NCI-H774 (cell line): ENCODE data around the gene OR6P1.

Source experiments
- DNase-seq: peaks from one replicate; lab custom pipeline; 2025; lab: John Stamatoyannopoulos, UW

OR6P1 gene, protein sequence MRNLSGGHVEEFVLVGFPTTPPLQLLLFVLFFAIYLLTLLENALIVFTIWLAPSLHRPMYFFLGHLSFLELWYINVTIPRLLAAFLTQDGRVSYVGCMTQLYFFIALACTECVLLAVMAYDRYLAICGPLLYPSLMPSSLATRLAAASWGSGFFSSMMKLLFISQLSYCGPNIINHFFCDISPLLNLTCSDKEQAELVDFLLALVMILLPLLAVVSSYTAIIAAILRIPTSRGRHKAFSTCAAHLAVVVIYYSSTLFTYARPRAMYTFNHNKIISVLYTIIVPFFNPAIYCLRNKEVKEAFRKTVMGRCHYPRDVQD

GRCh38 chr1:158570480-158570879 lies at the start of gene OR6P1:
Gene OR6P1, minus strand, starts transcription at chr1:158570580. Its CDS starts 6,976 bp downstream, at chr1:158563604.
- DNase-seq = no peak

DNA sequence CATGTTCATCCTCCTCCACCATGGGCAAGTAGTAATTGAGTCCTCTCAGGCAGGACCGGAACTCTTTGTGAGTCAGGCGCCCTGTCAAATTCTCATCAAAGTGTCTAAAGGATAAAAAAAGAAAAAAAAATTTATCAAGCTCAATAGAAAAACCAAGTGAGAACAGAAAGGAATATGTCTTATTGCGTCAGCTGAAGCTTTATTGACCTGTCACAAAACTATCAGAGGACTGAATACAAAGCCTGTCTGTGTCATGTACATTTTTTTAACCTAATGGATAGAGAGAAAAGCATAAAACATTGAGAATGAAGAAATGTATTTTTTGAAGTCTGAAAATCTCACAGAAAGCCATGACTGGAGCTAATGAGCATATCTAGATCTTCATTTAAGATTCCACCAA lies 43.4 kb upstream of the OR6P1 start:
- no peak for DNase-seq

GRCh38 chr1:158611916-158612315 lies 41.5 kb upstream of the OR6P1 start:
- DNase-seq = no peak

- no peak for DNase-seq
These were observed 36.9 kb upstream of the OR6P1 start for GRCh38 chr1:158607296-158607695.

DNA sequence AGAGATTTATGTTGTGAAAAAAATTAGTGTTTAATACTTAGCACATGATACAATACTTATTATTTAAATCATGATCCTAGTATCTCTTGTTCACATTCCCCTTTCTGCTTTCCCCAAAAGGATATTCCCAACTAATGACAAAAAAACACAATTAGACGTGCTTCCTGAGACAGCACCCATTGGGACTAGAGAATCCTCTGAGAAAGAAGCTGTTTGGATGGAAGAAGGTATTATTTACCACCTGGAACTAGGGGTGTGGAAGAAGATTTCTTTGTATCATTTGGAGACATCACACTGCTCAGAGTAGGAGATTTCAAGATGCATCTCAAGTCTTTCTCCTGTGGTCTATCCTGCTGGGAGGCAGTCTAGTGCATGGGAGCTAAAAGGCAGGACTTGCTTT lies 34.6 kb upstream of the OR6P1 start, which contains the start of gene OR10Z1:
Gene OR10Z1, plus strand, starts transcription at position 301 of the 400 bp plus-strand sequence. CDS start 1,171 bp downstream, outside the sequence.
- no peak for DNase-seq

GRCh38 chr1:158600735-158601134 lies 30.4 kb upstream of the OR6P1 start:
- DNase-seq = no peak

DNA sequence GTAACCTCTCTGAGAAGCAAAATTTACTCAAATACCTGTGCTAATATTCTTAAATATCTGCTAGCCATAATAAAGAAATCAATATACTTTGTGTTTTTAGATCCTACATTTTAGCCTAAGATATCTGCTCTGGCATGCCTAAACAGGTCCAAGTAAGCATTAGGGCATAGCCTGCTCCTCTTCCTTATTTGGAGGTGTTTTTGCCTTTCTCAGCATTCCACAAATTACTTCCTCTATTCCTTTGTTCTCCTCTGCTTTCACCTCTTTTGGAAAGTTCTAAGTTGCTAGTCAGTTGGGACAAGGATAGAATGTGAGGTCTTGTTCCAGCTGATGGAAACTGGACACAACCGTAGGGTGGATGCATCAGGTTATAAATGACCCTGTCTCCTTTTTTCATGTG lies 16.6 kb upstream of the OR6P1 start:
- no peak for DNase-seq

DNA sequence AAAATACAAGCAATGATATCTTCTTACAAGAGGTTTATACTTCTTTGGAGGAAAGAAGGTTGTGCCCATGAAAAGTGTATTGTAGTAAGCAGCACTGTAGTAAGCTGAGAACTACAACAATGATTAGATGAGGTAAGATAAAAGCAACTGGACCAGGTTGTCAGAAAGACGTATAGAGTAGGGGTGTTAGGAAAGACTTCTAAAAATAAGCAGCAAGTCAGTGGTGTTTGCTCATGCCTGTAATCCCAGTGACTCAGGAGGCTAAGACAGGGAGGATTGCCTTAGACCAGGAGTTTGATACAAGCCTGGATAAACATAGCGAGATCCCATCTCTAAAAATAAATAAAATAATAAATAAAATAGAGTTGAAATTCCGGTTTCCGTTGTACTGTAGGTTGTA lies 13.6 kb upstream of the OR6P1 start:
- no peak for DNase-seq

GRCh38 chr1:158579733-158580132 lies 9.4 kb upstream of the OR6P1 start, which contains the start of gene OR10X1:
Gene OR10X1, minus strand, starts transcription at chr1:158579899. Its CDS starts 0 bp downstream, at chr1:158579899.
- DNase-seq = no peak

DNA sequence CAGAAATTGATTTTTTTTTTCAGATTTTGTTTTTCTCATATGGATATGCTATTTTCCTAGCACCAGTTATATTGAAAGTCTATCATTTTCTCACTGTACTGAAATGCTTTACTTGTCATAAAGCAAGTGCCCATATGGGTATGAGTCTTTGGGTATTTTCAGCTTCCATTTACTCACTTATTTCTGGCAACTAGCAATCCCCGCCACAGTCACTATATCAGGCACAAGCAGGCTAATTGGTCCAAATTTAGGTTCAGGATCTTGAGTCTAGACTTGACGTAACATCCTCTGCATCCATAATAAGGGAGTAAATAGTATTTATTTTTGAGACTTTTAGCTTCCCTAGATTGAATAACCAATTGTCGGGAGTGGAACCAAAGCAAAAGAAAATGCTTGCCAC lies 7.2 kb upstream of the OR6P1 start:
- DNase-seq = no peak

GRCh38 chr1:158572226-158572625 lies 1.8 kb upstream of the OR6P1 start:
- no peak for DNase-seq

GRCh38 chr1:158564608-158565007 lies 5.8 kb downstream of the OR6P1 start:
- DNase-seq = no peak

- DNase-seq = no peak
These were observed 6.5 kb downstream of the OR6P1 start for GRCh38 chr1:158563853-158564252.

DNA sequence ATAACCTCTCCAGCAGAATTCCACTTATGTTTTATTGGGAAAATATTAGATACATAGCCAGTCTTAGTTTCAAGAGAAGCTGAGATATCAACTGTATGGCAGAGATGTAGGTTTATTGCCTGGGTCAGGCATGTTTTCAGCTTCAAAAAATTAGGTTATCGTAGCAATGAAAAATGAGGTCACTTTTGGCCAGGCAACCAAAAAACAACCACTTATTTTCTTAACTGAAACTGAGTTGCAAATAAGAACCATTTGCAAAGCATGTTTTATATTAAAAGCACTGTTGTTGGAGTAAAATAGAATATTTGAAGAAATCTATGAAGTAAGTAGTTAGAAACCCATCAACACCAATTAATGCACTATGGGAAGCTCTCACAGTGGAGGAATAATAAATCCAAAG lies 10.7 kb downstream of the OR6P1 start:
- DNase-seq = no peak

GRCh38 chr1:158554352-158554751 lies 16.0 kb downstream of the OR6P1 start, which contains the start of gene OR6Y1:
Gene OR6Y1, minus strand, starts transcription at chr1:158554405. Its CDS starts 6,300 bp downstream, at chr1:158548105.
- no peak for DNase-seq

DNA sequence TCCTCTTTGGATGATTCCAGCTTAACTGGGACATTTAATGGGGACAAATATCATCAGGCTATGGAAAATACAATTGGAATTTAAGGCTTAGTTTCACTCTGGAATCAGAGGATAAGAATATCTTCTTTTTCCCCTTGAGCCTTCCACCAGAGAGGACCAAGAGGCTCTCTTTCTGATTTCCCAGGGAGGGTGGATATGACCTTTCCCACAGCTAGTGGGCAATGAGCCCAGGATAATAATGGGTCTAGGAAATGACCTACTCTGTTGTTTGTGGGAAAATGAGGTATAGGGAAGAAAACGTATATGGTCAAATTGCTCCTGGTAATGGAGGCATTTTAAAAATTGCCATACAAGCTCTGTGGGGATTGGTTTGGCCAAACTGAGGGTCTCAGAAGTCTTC lies 18.1 kb downstream of the OR6P1 start:
- no peak for DNase-seq

GRCh38 chr1:158547533-158547932 lies 22.8 kb downstream of the OR6P1 start:
- DNase-seq = no peak

- no peak for DNase-seq
These were observed 32.8 kb downstream of the OR6P1 start for GRCh38 chr1:158537609-158538008.

DNA sequence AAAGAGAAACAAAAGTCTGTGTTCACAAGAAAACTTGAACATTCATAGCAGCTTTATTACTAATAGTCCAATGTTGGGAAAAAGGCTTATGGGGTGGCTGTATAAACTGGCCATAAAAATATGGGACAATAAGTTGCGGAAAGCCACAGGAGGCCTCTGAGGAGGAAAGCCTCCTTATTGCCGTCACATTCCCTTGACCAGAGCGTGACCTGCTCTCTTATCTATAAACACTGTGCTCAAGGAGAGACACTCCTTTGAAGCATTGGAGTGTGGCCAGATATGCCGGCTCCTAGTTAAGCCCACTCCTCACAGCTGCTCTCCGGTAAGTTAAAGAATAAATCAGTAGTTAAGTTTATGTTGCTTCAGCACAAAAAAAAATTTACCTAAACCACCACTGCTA lies 35.9 kb downstream of the OR6P1 start:
- DNase-seq = no peak

GRCh38 chr1:158527190-158527815 lies 43.1 kb downstream of the OR6P1 start:
- DNase-seq = no peak

GRCh38 chr1:158521666-158522058 lies 48.7 kb downstream of the OR6P1 start:
- DNase-seq = no peak

GRCh38 chr1:158520955-158521665 lies 49.3 kb downstream of the OR6P1 start:
- no peak for DNase-seq

GRCh38 chr1:158520021-158520420 lies 50.4 kb downstream of the OR6P1 start:
- DNase-seq = no peak
